ENCODE results near the gene OPRM1.

OPRM1 gene

GRCh38 chr6:154249499-154250298, 210.7 kb downstream of the OPRM1 start:
- DNase-seq (ENCODE audit: low read depth, low spot score): no peak
- H3K36me3 ChIP-seq (ENCODE audit: control insufficient read depth, insufficient read depth, low read length): no peaks in the 10 kb centered on the region
- H3K4me1 ChIP-seq (ENCODE audit: control insufficient read depth, insufficient read depth, low read length): no peaks in the 10 kb centered on the region; the same call in 1 of the 2 replicates
- WGBS (ENCODE audit: insufficient coverage, insufficient read length): no CpG with 5 or more reads among the region's 8 CpGs
- no peak overlapping the region for H3K27ac ChIP-seq (ENCODE audit: low read length)
- H3K4me3 ChIP-seq (ENCODE audit: low read length): no peak overlapping the region
- no peaks in the 10 kb centered on the region for H3K27me3 ChIP-seq (ENCODE audit: control insufficient read depth, insufficient read depth, low read length)
- no peaks in the 10 kb centered on the region for H3K9me3 ChIP-seq (ENCODE audit: control insufficient read depth, insufficient read depth, low read length)

GRCh38 chr6:154251116-154251515, 212.1 kb downstream of the OPRM1 start:
- H3K36me3 ChIP-seq (ENCODE audit: control insufficient read depth, insufficient read depth, low read length): no peaks in the 10 kb centered on the region
- H3K4me3 ChIP-seq (ENCODE audit: low read length): no peak overlapping the region
- H3K9me3 ChIP-seq (ENCODE audit: control insufficient read depth, insufficient read depth, low read length): no peaks in the 10 kb centered on the region
- H3K4me1 ChIP-seq (ENCODE audit: control insufficient read depth, insufficient read depth, low read length): no peaks in the 10 kb centered on the region; the same call in 1 of the 2 replicates
- no peak overlapping the region for H3K27ac ChIP-seq (ENCODE audit: low read length)
- DNase-seq (ENCODE audit: low read depth, low spot score): no peak
- no peaks in the 10 kb centered on the region for H3K27me3 ChIP-seq (ENCODE audit: control insufficient read depth, insufficient read depth, low read length)
- WGBS (ENCODE audit: insufficient coverage, insufficient read length): no CpG with 5 or more reads among the region's 4 CpGs

GRCh38 chr6:154252678-154253077, 213.6 kb downstream of the OPRM1 start:
- no peak for DNase-seq (ENCODE audit: low read depth, low spot score)
- Histone ChIP-seq H3K27ac (ENCODE audit: low read length) (no peak overlapping the region), H3K4me1 (ENCODE audit: control insufficient read depth, insufficient read depth, low read length) (no peaks in the 10 kb centered on the region), H3K27me3 (ENCODE audit: control insufficient read depth, insufficient read depth, low read length) (no peaks in the 10 kb centered on the region), H3K4me3 (ENCODE audit: low read length) (no peak overlapping the region), H3K36me3 (ENCODE audit: control insufficient read depth, insufficient read depth, low read length) (no peaks in the 10 kb centered on the region), H3K9me3 (ENCODE audit: control insufficient read depth, insufficient read depth, low read length) (no peaks in the 10 kb centered on the region)
- no CpG with 5 or more reads among the region's 3 CpGs for WGBS (ENCODE audit: insufficient coverage, insufficient read length)

- no peak for DNase-seq (ENCODE audit: low read depth, low spot score)
- no CpG with 5 or more reads among the region's 1 CpG for WGBS (ENCODE audit: insufficient coverage, insufficient read length)
- no peak overlapping the region for H3K4me3 ChIP-seq (ENCODE audit: low read length)
Observed at GRCh38 chr6:154257067-154257466, 218.0 kb downstream of the OPRM1 start.

GRCh38 chr6:154258064-154258757, 219.2 kb downstream of the OPRM1 start:
- Histone ChIP-seq H3K27me3 (ENCODE audit: control insufficient read depth, insufficient read depth, low read length) (no peaks in the 10 kb centered on the region), H3K4me1 (ENCODE audit: control insufficient read depth, insufficient read depth, low read length) (no peaks in the 10 kb centered on the region), H3K9me3 (ENCODE audit: control insufficient read depth, insufficient read depth, low read length) (no peaks in the 10 kb centered on the region), H3K36me3 (ENCODE audit: control insufficient read depth, insufficient read depth, low read length) (no peaks in the 10 kb centered on the region), H3K27ac (ENCODE audit: low read length) (no peak overlapping the region), H3K4me3 (ENCODE audit: low read length) (no peak overlapping the region)
- WGBS (ENCODE audit: insufficient coverage, insufficient read length): no CpG with 5 or more reads among the region's 4 CpGs
- DNase-seq (ENCODE audit: low read depth, low spot score): no peak

More at GRCh38 chr6:154257067-154257466, 218.0 kb downstream of the OPRM1 start:
- Histone ChIP-seq H3K36me3 (ENCODE audit: control insufficient read depth, insufficient read depth, low read length) (no peaks in the 10 kb centered on the region), H3K27me3 (ENCODE audit: control insufficient read depth, insufficient read depth, low read length) (no peaks in the 10 kb centered on the region), H3K27ac (ENCODE audit: low read length) (no peak overlapping the region), H3K9me3 (ENCODE audit: control insufficient read depth, insufficient read depth, low read length) (no peaks in the 10 kb centered on the region), H3K4me1 (ENCODE audit: control insufficient read depth, insufficient read depth, low read length) (no peaks in the 10 kb centered on the region)

GRCh38 chr6:154261688-154262397, 222.8 kb downstream of the OPRM1 start:
- DNase-seq (ENCODE audit: low read depth, low spot score): no peak
- Histone ChIP-seq H3K4me3 (ENCODE audit: low read length) (no peak overlapping the region), H3K9me3 (ENCODE audit: control insufficient read depth, insufficient read depth, low read length) (no peaks in the 10 kb centered on the region), H3K27ac (ENCODE audit: low read length) (no peak overlapping the region), H3K4me1 (ENCODE audit: control insufficient read depth, insufficient read depth, low read length) (no peaks in the 10 kb centered on the region), H3K36me3 (ENCODE audit: control insufficient read depth, insufficient read depth, low read length) (no peaks in the 10 kb centered on the region), H3K27me3 (ENCODE audit: control insufficient read depth, insufficient read depth, low read length) (no peaks in the 10 kb centered on the region)
- WGBS (ENCODE audit: insufficient coverage, insufficient read length): no CpG with 5 or more reads among the region's 7 CpGs

GRCh38 chr6:154266560-154267099, 227.6 kb downstream of the OPRM1 start:
- H3K27me3 ChIP-seq (ENCODE audit: control insufficient read depth, insufficient read depth, low read length): no peaks in the 10 kb centered on the region
- no peaks in the 10 kb centered on the region for H3K4me1 ChIP-seq (ENCODE audit: control insufficient read depth, insufficient read depth, low read length)
- H3K36me3 ChIP-seq (ENCODE audit: control insufficient read depth, insufficient read depth, low read length): no peaks in the 10 kb centered on the region
- H3K4me3 ChIP-seq (ENCODE audit: low read length): no peak overlapping the region
- H3K27ac ChIP-seq (ENCODE audit: low read length): no peak overlapping the region
- no peak for DNase-seq (ENCODE audit: low read depth, low spot score)
- no peaks in the 10 kb centered on the region for H3K9me3 ChIP-seq (ENCODE audit: control insufficient read depth, insufficient read depth, low read length)

- no peak for DNase-seq (ENCODE audit: low read depth, low spot score)
- no peak overlapping the region for H3K4me3 ChIP-seq (ENCODE audit: low read length)
- H3K9me3 ChIP-seq (ENCODE audit: control insufficient read depth, insufficient read depth, low read length): no peaks in the 10 kb centered on the region
- no peaks in the 10 kb centered on the region for H3K36me3 ChIP-seq (ENCODE audit: control insufficient read depth, insufficient read depth, low read length)
- H3K27ac ChIP-seq (ENCODE audit: low read length): no peak overlapping the region
- no peaks in the 10 kb centered on the region for H3K4me1 ChIP-seq (ENCODE audit: control insufficient read depth, insufficient read depth, low read length)
- no peaks in the 10 kb centered on the region for H3K27me3 ChIP-seq (ENCODE audit: control insufficient read depth, insufficient read depth, low read length)
- no CpG with 5 or more reads among the region's 3 CpGs for WGBS (ENCODE audit: insufficient coverage, insufficient read length)
Observed at GRCh38 chr6:154267508-154268106, 228.6 kb downstream of the OPRM1 start.

GRCh38 chr6:154268486-154268885, 229.4 kb downstream of the OPRM1 start:
- Histone ChIP-seq H3K4me1 (ENCODE audit: control insufficient read depth, insufficient read depth, low read length) (no peaks in the 10 kb centered on the region), H3K9me3 (ENCODE audit: control insufficient read depth, insufficient read depth, low read length) (no peaks in the 10 kb centered on the region), H3K36me3 (ENCODE audit: control insufficient read depth, insufficient read depth, low read length) (no peaks in the 10 kb centered on the region), H3K27me3 (ENCODE audit: control insufficient read depth, insufficient read depth, low read length) (no peaks in the 10 kb centered on the region), H3K27ac (ENCODE audit: low read length) (no peak overlapping the region), H3K4me3 (ENCODE audit: low read length) (no peak overlapping the region)
- WGBS (ENCODE audit: insufficient coverage, insufficient read length): no CpG with 5 or more reads among the region's 3 CpGs
- no peak for DNase-seq (ENCODE audit: low read depth, low spot score)

GRCh38 chr6:154274168-154274567, 235.1 kb downstream of the OPRM1 start:
- no CpG with 5 or more reads among the region's 2 CpGs for WGBS (ENCODE audit: insufficient coverage, insufficient read length)
- H3K27me3 ChIP-seq (ENCODE audit: control insufficient read depth, insufficient read depth, low read length): no peaks in the 10 kb centered on the region
- H3K4me3 ChIP-seq (ENCODE audit: low read length): no peak overlapping the region
- no peaks in the 10 kb centered on the region for H3K4me1 ChIP-seq (ENCODE audit: control insufficient read depth, insufficient read depth, low read length)
- H3K27ac ChIP-seq (ENCODE audit: low read length): no peak overlapping the region
- H3K36me3 ChIP-seq (ENCODE audit: control insufficient read depth, insufficient read depth, low read length): no peaks in the 10 kb centered on the region
- DNase-seq (ENCODE audit: low read depth, low spot score): no peak
- no peaks in the 10 kb centered on the region for H3K9me3 ChIP-seq (ENCODE audit: control insufficient read depth, insufficient read depth, low read length)
